GM12878 (cell line): Measurements from ENCODE around the gene TBC1D5. TPM values are rescaled to one million over a fixed set of nuclear protein-coding genes. Genes with fewer than 3 reads are reported as not detected.

ENCODE experiments used
- ATAC-seq: fragments of 200-7000 bp; cut with Tn5 transposase; 3 replicates; pipeline ENCODE4 v1.9.1; 2020; ENCODE audit warnings: mild to moderate bottlenecking, moderate library complexity
- BruUV-seq: library from RNA; stranded (reverse); fragments of 400-500 nt; replicated peaks from 2 replicates; lab custom pipeline; 2021; lab: Mats Ljungman, UMichigan
- CTCF ChIA-PET: fragments of 300-600 bp; sonication (Branson Sonifier 250); formaldehyde crosslinking; extraction: SDS; loops from one replicate; lab custom pipeline; 2021; ENCODE audit warnings: inconsistent platforms; lab: Yijun Ruan, JAX
- POLR2A ChIA-PET: fragments of 350-600 bp; formaldehyde crosslinking; extraction: SDS; loops from one replicate; lab custom pipeline; 2021; ENCODE audit warnings: inconsistent platforms; lab: Charles Lee
- RAD21 ChIA-PET: fragments of 300-600 bp; sonication (Branson Sonifier 250); formaldehyde crosslinking; loops from one replicate; lab custom pipeline; 2023; ENCODE audit warnings: antibody characterized with exemption; ENCODE audit not compliant: unreplicated experiment; lab: Charles Lee
- SMC1A ChIA-PET: fragments of 300-600 bp; sonication (Branson Sonifier 250); formaldehyde crosslinking; loops from one replicate; lab custom pipeline; 2023; ENCODE audit not compliant: unreplicated experiment, uncharacterized antibody; lab: Charles Lee
- DNase-seq: peaks from one replicate; pipeline ENCODE4 v3.0.0-alpha.2; 2011; ENCODE audit warnings: low read depth, low spot score
- FAIRE-seq: peaks from 3 replicates; lab custom pipeline; 2011; peaks lifted over from hg19 to GRCh38; lab: Jason Lieb, UNC
- H2AFZ ChIP-seq: 2 replicates; pipeline ENCODE4 v1.6.0; 2011; ENCODE audit warnings: low read depth, low read length, control low read depth; ENCODE audit not compliant: control insufficient read depth
- H3K27ac ChIP-seq: 2 replicates; pipeline ENCODE4 v1.5.1; 2011; ENCODE audit warnings: control low read depth; ENCODE audit not compliant: control insufficient read depth, insufficient read depth
- H3K27me3 ChIP-seq, 2 experiments: replicated peaks in 1 of 2; 2 replicates each; pipeline versions ENCODE4 v1.6.0 to v1.6.1; 2011; ENCODE audit warnings: low read length in 1 of 2; ENCODE audit not compliant: control insufficient read depth in 2 of 2, insufficient read depth in 2 of 2
- H3K36me3 ChIP-seq, 2 experiments: 2 replicates each; pipeline ENCODE4 v1.5.1; 2011; ENCODE audit warnings: low read length in 1 of 2; ENCODE audit not compliant: control insufficient read depth in 2 of 2, insufficient read depth in 2 of 2
- H3K4me1 ChIP-seq: 2 replicates; pipeline ENCODE4 v1.6.1; 2011; ENCODE audit warnings: mild to moderate bottlenecking, low read length, moderate library complexity, mixed read lengths; ENCODE audit not compliant: control insufficient read depth, insufficient read depth
- H3K4me2 ChIP-seq: 2 replicates; pipeline ENCODE4 v1.6.0; 2011; ENCODE audit warnings: control low read depth; ENCODE audit not compliant: control insufficient read depth, insufficient read depth
- H3K4me3 ChIP-seq: fragments of 200-600 bp; sonication (generic); 2 replicates; pipeline ENCODE4 v1.5.1; 2016
- H3K79me2 ChIP-seq: 2 replicates; pipeline ENCODE4 v1.6.0; 2011; ENCODE audit warnings: low read length; ENCODE audit not compliant: control insufficient read depth, insufficient read depth
- H3K9ac ChIP-seq: 2 replicates; pipeline ENCODE4 v1.8.0; 2011; ENCODE audit warnings: low read length, control low read depth, mixed read lengths; ENCODE audit not compliant: control insufficient read depth, insufficient read depth
- H3K9me3 ChIP-seq: replicated peaks from 3 replicates; pipeline ENCODE4 v1.5.1; 2011; ENCODE audit warnings: mild to moderate bottlenecking, low read length; ENCODE audit not compliant: control insufficient read depth, insufficient read depth
- H4K20me1 ChIP-seq: 2 replicates; pipeline ENCODE4 v1.6.0; 2011; ENCODE audit not compliant: control insufficient read depth, insufficient read depth
- CEBPZ ChIP-seq: fragments of 150-350 bp; IDR thresholded peaks from 2 replicates; pipeline ENCODE4 v1.6.1; 2016; ENCODE audit warnings: low read depth, low read length
- KDM1A ChIP-seq: fragments of 200-600 bp; sonication (generic); IDR thresholded peaks from 2 replicates; pipeline ENCODE4 v1.6.1; 2016; ENCODE audit warnings: borderline replicate concordance
- MEF2A ChIP-seq: IDR thresholded peaks from 2 replicates; pipeline ENCODE4 v1.6.1; 2011; ENCODE audit warnings: low read depth, mild to moderate bottlenecking, low read length, moderate library complexity; ENCODE audit not compliant: insufficient read depth
- MTA3 ChIP-seq: IDR thresholded peaks from 2 replicates; pipeline ENCODE4 v1.6.1; 2012; ENCODE audit warnings: low read length, inconsistent platforms, borderline replicate concordance
- NRF1 ChIP-seq: conservative IDR thresholded peaks from 2 replicates; pipeline ENCODE4 v1.6.1; 2011; ENCODE audit warnings: mild to moderate bottlenecking, low read depth, low read length, improper control_type of control experiment
- POLR2AphosphoS5 ChIP-seq: IDR thresholded peaks from 2 replicates; pipeline ENCODE4 v1.6.1; 2011; ENCODE audit warnings: mild to moderate bottlenecking, low read length, inconsistent platforms
- RUNX3 ChIP-seq: IDR thresholded peaks from 2 replicates; pipeline ENCODE4 v1.6.1; 2012; ENCODE audit warnings: low read length, inconsistent platforms
- SMARCA5 ChIP-seq: fragments of 450-650 bp; IDR thresholded peaks from 2 replicates; pipeline ENCODE4 v1.6.1; 2017; ENCODE audit warnings: mild to moderate bottlenecking
- SUZ12 ChIP-seq: fragments of 200-600 bp; sonication (generic); IDR thresholded peaks from one replicate; pipeline ENCODE4 v1.6.1; 2018; ENCODE audit warnings: antibody characterized with exemption, mild to moderate bottlenecking; ENCODE audit not compliant: unreplicated experiment
- WRNIP1 ChIP-seq: IDR thresholded peaks from 2 replicates; pipeline ENCODE4 v1.6.1; 2011; ENCODE audit warnings: low read depth, low read length, improper control_type of control experiment, borderline replicate concordance
- ZBED1 ChIP-seq: IDR thresholded peaks from 2 replicates; pipeline ENCODE4 v1.6.1; 2016; ENCODE audit warnings: borderline replicate concordance
- ZBTB11 ChIP-seq: fragments of 450-650 bp; formaldehyde crosslinking; IDR thresholded peaks from 2 replicates; pipeline ENCODE4 v1.5.0; 2022; ENCODE audit warnings: mild to moderate bottlenecking, missing genetic modification characterization
- ZNF24 ChIP-seq: fragments of 450-650 bp; IDR thresholded peaks from 2 replicates; pipeline ENCODE4 v1.6.1; 2017; ENCODE audit warnings: antibody characterized with exemption, mild to moderate bottlenecking
- in situ Hi-C: fragments of 300-500 bp; cut with MboI; formaldehyde crosslinking; loops from 9 replicates; pipeline ENCODE4 v1.14.3; 2018; ENCODE audit warnings: mixed read lengths
- intact Hi-C: fragments of 100-400 bp; cut with micrococcal nuclease; formaldehyde crosslinking; loops from one replicate; pipeline ENCODE4 v1.14.2; 2022; ENCODE audit not compliant: unreplicated experiment
- polyA plus RNA-seq, 11 experiments: library from polyadenylated mRNA; depleted of rRNA in 4 of 11; unstranded in 6 of 11; stranded (reverse) in 5 of 11; fragments of >200 nt; fragmentation: Nextera tagmentation in 4 of 11; fragmentation: Illumina TruSeq in 1 of 11; extraction: Ambion mirVana in 4 of 11; extraction: Trizol in 1 of 11; gene quantifications; 1 replicate in 1 of 11; 2 replicates in 10 of 11; pipeline versions ENCODE4 v1.2.1 to v1.2.3, GENCODE V29; 2011 to 2016; ENCODE audit warnings: inconsistent platforms in 2 of 11, missing spikeins in 2 of 11, low read depth in 1 of 11
- total RNA-seq, 4 experiments: library from RNA; depleted of rRNA in 3 of 4; stranded (reverse); fragments of >200 nt in 3 of 4; fragmentation: Illumina TruSeq in 1 of 4; extraction: Trizol in 1 of 4; gene quantifications; 2 replicates each; pipeline versions ENCODE4 v1.2.1 to v1.2.3, GENCODE V29; 2013 to 2021

Gene TBC1D5
- total and polyA plus RNA-seq, 10 of the 15 experiments (the other 5 are each of a cell fraction or from before 2014, with no cell fraction given), result 5.5 to 61.0 (median 43.8) TPM

- no peak overlapping the region for H3K4me2 ChIP-seq
- no peaks in the 10 kb centered on the region for H3K4me1 ChIP-seq
- no peak overlapping the region for H2AFZ ChIP-seq
- no peak overlapping the region for H3K4me3 ChIP-seq
- H3K36me3 ChIP-seq, result no peaks in the 10 kb centered on the region
- H3K9me3 ChIP-seq, result no peaks in the 10 kb centered on the region
- ChIA-PET POLR2A (no interaction called here), CTCF (interaction anchor here (1.1 to 1.9 kb wide), 4 partner anchors 8 to 212 kb away, joined by 3 to 15 read pairs (median 6); no protein-coding TSS in a partner anchor), SMC1A (interaction anchor here (0.9 to 1.6 kb wide), 6 partner anchors 9 to 212 kb away, joined by 3 to 8 read pairs (median 4); partner anchors contain the start of gene TBC1D5), RAD21 (interaction anchor here (1.3 to 1.5 kb wide), 2 partner anchors 16 to 103 kb away, joined by 3 to 4 read pairs; no protein-coding TSS in a partner anchor)
- ATAC-seq (no peak), DNase-seq (no peak), FAIRE-seq (no peak)
- TF ChIP-seq ZBED1 (no peak), NRF1 (no peak), MEF2A (no peak), KDM1A (no peak), SMARCA5 (no peak), CEBPZ (no peak), WRNIP1 (no peak), SUZ12 (no peak), RUNX3 (no peak), POLR2AphosphoS5 (no peak), ZNF24 (no peak), MTA3 (no peak), ZBTB11 (CRISPR knock-in tag) (no peak)
- no TSS peak for BruUV-seq
- no peaks in the 10 kb centered on the region for H3K27me3 ChIP-seq
- intact Hi-C loops, result no loop called here
- H3K27ac ChIP-seq, result no peak overlapping the region
- H3K79me2 ChIP-seq, result no peaks in the 10 kb centered on the region; the same call in none of the 2 replicates
- in situ Hi-C loops, result no loop called here
- no peak overlapping the region for H3K9ac ChIP-seq
- H4K20me1 ChIP-seq, result no peaks in the 10 kb centered on the region
Observed at GRCh38 chr3:17629400-17629799, 113.0 kb downstream of the TBC1D5 start.
